Endothelial cell of umbilical vein (primary cell): ENCODE measurements around the gene ZBTB7C. TPM values are rescaled to one million over a fixed set of nuclear protein-coding genes. Genes with fewer than 3 reads are reported as not detected.

Experiments
- BruUV-seq: library from RNA; stranded (reverse); fragments of 400-500 nt; replicated peaks from 2 replicates; lab custom pipeline; 2021; lab: Mats Ljungman, UMichigan
- CTCF ChIA-PET: fragments of 300-600, 350-600 bp; sonication (Branson Sonifier 250); formaldehyde crosslinking; loops from one replicate; lab custom pipeline; 2021; ENCODE audit warnings: antibody characterized with exemption, inconsistent platforms; lab: Charles Lee
- POLR2A ChIA-PET: fragments of 300-600, 350-600 bp; sonication (Branson Sonifier 250); formaldehyde crosslinking; loops from one replicate; lab custom pipeline; 2021; ENCODE audit warnings: antibody characterized with exemption, inconsistent platforms; lab: Charles Lee
- DNase-seq: peaks from one replicate; pipeline ENCODE4 v3.0.0-alpha.2; 2011; ENCODE audit warnings: low read depth, low spot score
- FAIRE-seq: peaks from 2 replicates; lab custom pipeline; 2011; peaks lifted over from hg19 to GRCh38; lab: Jason Lieb, UNC
- H2AFZ ChIP-seq: 2 replicates; pipeline ENCODE4 v1.6.0; 2012; ENCODE audit warnings: low read depth, low read length, control low read depth, inconsistent platforms
- H3K27ac ChIP-seq: 2 replicates; pipeline ENCODE4 v1.5.1; 2011; ENCODE audit warnings: low read depth, mild to moderate bottlenecking, control low read depth, low read length, moderate library complexity; ENCODE audit not compliant: insufficient read depth
- H3K27me3 ChIP-seq, 2 experiments: 2 replicates each; pipeline versions ENCODE4 v1.6.0 to v1.6.1; 2011; ENCODE audit warnings: low read length in 2 of 2, mixed read lengths in 1 of 2; ENCODE audit not compliant: control insufficient read depth in 2 of 2, insufficient read depth in 2 of 2
- H3K36me3 ChIP-seq, 2 experiments: 2 replicates in 1 of 2; 3 replicates in 1 of 2; pipeline ENCODE4 v1.5.1; 2011; ENCODE audit warnings: low read length in 2 of 2, mild to moderate bottlenecking in 1 of 2, moderate library complexity in 1 of 2; ENCODE audit not compliant: control insufficient read depth in 2 of 2, insufficient read depth in 2 of 2; ENCODE audit errors: extremely low read depth in 1 of 2
- H3K4me1 ChIP-seq: 3 replicates; pipeline ENCODE4 v1.5.1; 2011; ENCODE audit warnings: mild to moderate bottlenecking, low read length; ENCODE audit not compliant: control insufficient read depth, insufficient read depth; ENCODE audit errors: extremely low read depth
- H3K4me2 ChIP-seq: 2 replicates; pipeline ENCODE4 v1.6.1; 2011; ENCODE audit warnings: low read length, control low read depth, mixed read lengths; ENCODE audit not compliant: insufficient read depth
- H3K4me3 ChIP-seq, 3 experiments: fragments of 200-600 bp in 1 of 3; sonication (generic), shearing (Covaris generic) in 1 of 3; replicated peaks in 1 of 3; 2 replicates each; pipeline ENCODE4 v1.5.1; 2011 to 2016; ENCODE audit warnings: control low read depth in 3 of 3, low read length in 3 of 3, mild to moderate bottlenecking in 2 of 3, inconsistent platforms in 1 of 3, low read depth in 1 of 3, moderate library complexity in 1 of 3; ENCODE audit not compliant: insufficient read depth in 1 of 3
- H3K79me2 ChIP-seq: 2 replicates; pipeline ENCODE4 v1.6.0; 2012; ENCODE audit warnings: low read length, inconsistent platforms; ENCODE audit not compliant: control insufficient read depth, insufficient read depth
- H3K9ac ChIP-seq: replicated peaks from 2 replicates; pipeline ENCODE3; 2011; ENCODE audit warnings: low read length, control low read depth; ENCODE audit not compliant: insufficient read depth; ENCODE audit errors: extremely low read depth
- H3K9me1 ChIP-seq: replicated peaks from 3 replicates; pipeline ENCODE4 v1.6.0; 2011; ENCODE audit warnings: mild to moderate bottlenecking, low read length; ENCODE audit not compliant: control insufficient read depth, insufficient read depth; ENCODE audit errors: extremely low read depth
- H3K9me3 ChIP-seq: replicated peaks from 2 replicates; pipeline ENCODE4 v1.5.1; 2012; ENCODE audit warnings: low read length, inconsistent platforms; ENCODE audit not compliant: control insufficient read depth, insufficient read depth
- H4K20me1 ChIP-seq: replicated peaks from 2 replicates; pipeline ENCODE3; 2011; ENCODE audit warnings: mild to moderate bottlenecking, low read length; ENCODE audit not compliant: control insufficient read depth, insufficient read depth; ENCODE audit errors: extremely low read depth
- CTCF ChIP-seq, 2 donors: IDR thresholded peaks; 1 replicate in 1 of 2; 2 replicates in 1 of 2; pipeline ENCODE4 v1.5.1; 2011; ENCODE audit warnings: low read length in 2 of 2, mild to moderate bottlenecking in 2 of 2, moderate library complexity in 2 of 2, control low read depth in 1 of 2, inconsistent platforms in 1 of 2, low read depth in 1 of 2; ENCODE audit not compliant: insufficient read depth in 1 of 2; ENCODE audit errors: extremely low read depth in 1 of 2
- EZH2 ChIP-seq: IDR thresholded peaks from 2 replicates; pipeline ENCODE4 v1.6.1; 2012; ENCODE audit warnings: borderline replicate concordance, low read depth, mild to moderate bottlenecking, moderate library complexity, low read length, inconsistent platforms; ENCODE audit not compliant: severe bottlenecking
- FOS ChIP-seq: IDR thresholded peaks from 2 replicates; pipeline ENCODE4 v1.6.1; 2011; ENCODE audit warnings: mild to moderate bottlenecking, low read length, moderate library complexity, borderline replicate concordance; ENCODE audit not compliant: insufficient read depth
- GATA2 ChIP-seq: IDR thresholded peaks from 2 replicates; pipeline ENCODE4 v1.7.0; 2011; ENCODE audit warnings: low read depth, mild to moderate bottlenecking, moderate library complexity, mixed read lengths, low read length; ENCODE audit not compliant: insufficient read length, insufficient read depth
- JUN ChIP-seq: IDR thresholded peaks from 2 replicates; pipeline ENCODE4 v1.6.1; 2011; ENCODE audit warnings: borderline replicate concordance, low read depth; ENCODE audit not compliant: insufficient read length, insufficient read depth
- MAX ChIP-seq: IDR thresholded peaks from 2 replicates; pipeline ENCODE4 v1.6.1; 2011; ENCODE audit not compliant: insufficient read depth, insufficient read length
- dilution Hi-C: fragments of 300-500 bp; cut with MboI; formaldehyde crosslinking; loops from one replicate; pipeline ENCODE4 v1.15.0; 2019; ENCODE audit warnings: low sequenced_read_pairs; ENCODE audit not compliant: extremely low pct_ligation_motif_present
- intact Hi-C: fragments of 100-400 bp; cut with micrococcal nuclease; formaldehyde crosslinking; loops from one replicate; pipeline ENCODE4 v1.10.0; 2022
- polyA plus RNA-seq, 4 experiments: library from polyadenylated mRNA; depleted of rRNA in 3 of 4; stranded (reverse) in 3 of 4; unstranded in 1 of 4; fragments of >200 nt; gene quantifications; 2 replicates each; pipeline versions ENCODE4 v1.2.1 to v1.2.3, GENCODE V29; 2011 to 2012; ENCODE audit warnings: missing spikeins in 1 of 4
- total RNA-seq: library from RNA; stranded (reverse); gene quantifications from 2 replicates; pipeline ENCODE4 v1.2.3, GENCODE V29; 2021

ZBTB7C gene
- total and polyA plus RNA-seq, 2 donors (not counting 3 experiments of a cell fraction or from before 2014, with no cell fraction given), result not detected

GRCh38 chr18:48422947-48423378 lies 13.8 kb upstream of the ZBTB7C start:
- dilution Hi-C loops, result no loop called here
- Histone ChIP-seq H3K36me3 (no peaks in the 10 kb centered on the region), H3K4me1 (no peaks in the 10 kb centered on the region), H3K9ac (no peak overlapping the region), H3K9me3 (no peaks in the 10 kb centered on the region), H3K9me1 (no peaks in the 10 kb centered on the region), H4K20me1 (no peaks in the 10 kb centered on the region), H3K27me3 (peaks cover 10 to 34% of the 10 kb centered on the region in 2 experiments), H3K79me2 (no peaks in the 10 kb centered on the region), H3K27ac (no peak overlapping the region), H3K4me3 (no peak overlapping the region), H3K4me2 (no peak overlapping the region), H2AFZ (no peak overlapping the region)
- ChIA-PET CTCF (no interaction called here), POLR2A (no interaction called here)
- intact Hi-C loops, result no loop called here
- FAIRE-seq, result no peak
- no peak for TF ChIP-seq GATA2
- TF ChIP-seq JUN, result no peak
- no peak for DNase-seq
- BruUV-seq, result no TSS peak

GRCh38 chr18:48419277-48420022 lies 10.3 kb upstream of the ZBTB7C start:
- no TSS peak for BruUV-seq
- FAIRE-seq (no peak), DNase-seq (no peak)
- no peaks in the 10 kb centered on the region for H3K79me2 ChIP-seq
- H2AFZ ChIP-seq, result no peak overlapping the region
- no peak overlapping the region for H3K4me3 ChIP-seq
- H3K9me1 ChIP-seq, result no peaks in the 10 kb centered on the region
- H3K36me3 ChIP-seq, result no peaks in the 10 kb centered on the region
- ChIA-PET CTCF (interaction anchor here (0.6 to 1.7 kb wide), 3 partner anchors 7 to 26 kb away, joined by 3 read pairs; no protein-coding TSS in a partner anchor), POLR2A (no interaction called here)
- H3K4me1 ChIP-seq, result no peaks in the 10 kb centered on the region
- TF ChIP-seq GATA2 (no peak), FOS (no peak), CTCF (IDR thresholded peaks at IDR 0.05; ENCODE audit: extremely low read depth in 1 of 2, insufficient read depth in 1 of 2, low read depth in 1 of 2, low read length in 2 of 2) (no peak), EZH2 (no peak), MAX (no peak)
- H3K27ac ChIP-seq, result no peak overlapping the region
- no peaks in the 10 kb centered on the region for H4K20me1 ChIP-seq
- H3K4me2 ChIP-seq, result no peak overlapping the region
- intact Hi-C loops (loop anchor here (10.0 kb wide), 1 partner anchor 255 kb away; no protein-coding TSS in a partner anchor), dilution Hi-C loops (no loop called here)
- peaks cover 10 to 32% of the 10 kb centered on the region in 2 experiments for H3K27me3 ChIP-seq
- no peaks in the 10 kb centered on the region for H3K9me3 ChIP-seq
- no peak overlapping the region for H3K9ac ChIP-seq
